ENCODE measurements around the gene LIN37.

DNA sequence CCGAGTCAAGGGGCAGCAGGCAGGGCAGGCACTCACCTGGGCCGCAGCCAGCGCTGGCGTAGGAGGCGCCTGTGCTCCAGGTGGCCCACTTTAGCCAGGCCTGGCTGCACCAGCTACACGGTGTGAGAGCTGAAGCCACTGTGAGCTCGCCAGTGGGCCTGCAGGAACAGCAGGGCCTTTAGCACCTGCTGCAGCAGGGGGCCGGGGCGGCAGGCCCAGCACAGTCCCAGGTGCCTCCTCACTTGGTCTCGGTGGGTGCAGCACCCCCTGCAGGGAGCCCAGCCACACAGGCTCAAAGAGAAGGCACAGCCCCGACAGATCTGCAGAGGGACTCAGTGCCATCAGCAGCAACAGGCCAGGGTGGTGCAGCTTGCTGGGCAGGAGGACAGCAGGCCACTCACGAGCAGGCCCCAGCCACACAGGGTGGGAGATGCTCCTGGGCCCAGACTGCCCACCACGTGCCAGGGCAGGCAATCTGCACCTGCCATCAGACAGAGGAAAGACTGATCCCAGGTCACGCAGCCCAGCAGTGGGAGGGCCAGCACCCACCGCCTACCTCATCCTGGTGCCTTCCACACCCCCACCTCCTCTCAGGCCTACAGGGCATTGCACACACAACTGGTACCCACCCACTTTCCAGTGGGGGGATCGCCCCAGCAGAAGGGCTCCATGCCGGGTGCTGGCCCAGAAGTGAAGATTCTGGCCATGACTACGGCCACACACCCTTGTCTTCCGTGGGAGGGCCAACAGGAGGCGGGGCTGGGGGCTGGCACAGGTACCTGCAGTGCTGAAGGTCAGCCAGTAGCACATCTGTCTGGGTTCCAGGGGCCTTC is 42.8 kb downstream of the LIN37 start:
- TF ChIP-seq, protein P1, sequence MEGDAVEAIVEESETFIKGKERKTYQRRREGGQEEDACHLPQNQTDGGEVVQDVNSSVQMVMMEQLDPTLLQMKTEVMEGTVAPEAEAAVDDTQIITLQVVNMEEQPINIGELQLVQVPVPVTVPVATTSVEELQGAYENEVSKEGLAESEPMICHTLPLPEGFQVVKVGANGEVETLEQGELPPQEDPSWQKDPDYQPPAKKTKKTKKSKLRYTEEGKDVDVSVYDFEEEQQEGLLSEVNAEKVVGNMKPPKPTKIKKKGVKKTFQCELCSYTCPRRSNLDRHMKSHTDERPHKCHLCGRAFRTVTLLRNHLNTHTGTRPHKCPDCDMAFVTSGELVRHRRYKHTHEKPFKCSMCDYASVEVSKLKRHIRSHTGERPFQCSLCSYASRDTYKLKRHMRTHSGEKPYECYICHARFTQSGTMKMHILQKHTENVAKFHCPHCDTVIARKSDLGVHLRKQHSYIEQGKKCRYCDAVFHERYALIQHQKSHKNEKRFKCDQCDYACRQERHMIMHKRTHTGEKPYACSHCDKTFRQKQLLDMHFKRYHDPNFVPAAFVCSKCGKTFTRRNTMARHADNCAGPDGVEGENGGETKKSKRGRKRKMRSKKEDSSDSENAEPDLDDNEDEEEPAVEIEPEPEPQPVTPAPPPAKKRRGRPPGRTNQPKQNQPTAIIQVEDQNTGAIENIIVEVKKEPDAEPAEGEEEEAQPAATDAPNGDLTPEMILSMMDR (IDR thresholded peaks at IDR 0.05): no peak
- TF ChIP-seq POLR2A (IDR thresholded peaks at IDR 0.05): no peak
